ENCODE measurements around the gene GJB3.

Gene GJB3

GRCh38 chr1:34753163-34753562, 27.9 kb upstream of the GJB3 start:
- DNase-seq (ENCODE audit: low spot score) = no peak
- Histone ChIP-seq H3K4me3 (no peak overlapping the region), H3K27ac (no peak overlapping the region)
- no peak for TF ChIP-seq CTCF (IDR thresholded peaks at IDR 0.05)

- H3K27ac ChIP-seq = no peak within 1 kb of the TSS
- no peak for TF ChIP-seq CTCF (IDR thresholded peaks at IDR 0.05)
- DNase-seq (ENCODE audit: low spot score) = no peak
- no peak within 1 kb of the TSS for H3K4me3 ChIP-seq
Observed at GRCh38 chr1:34754964-34755637, 25.9 kb upstream of the GJB3 start, which contains the start of gene GJB5. Gene GJB5, plus strand, starts transcription at chr1:34755047. Its CDS starts 2,284 bp downstream, at chr1:34757331.

GRCh38 chr1:34755961-34756360, 25.1 kb upstream of the GJB3 start:
- Histone ChIP-seq H3K4me3 (no peak overlapping the region), H3K27ac (no peak overlapping the region)
- no peak for TF ChIP-seq CTCF (IDR thresholded peaks at IDR 0.05)
- no peak for DNase-seq (ENCODE audit: low spot score)

- DNase-seq (ENCODE audit: low spot score) = no peak
- Histone ChIP-seq H3K4me3 (no peak overlapping the region), H3K27ac (no peak overlapping the region)
- no peak for TF ChIP-seq CTCF (IDR thresholded peaks at IDR 0.05)
Observed at GRCh38 chr1:34757386-34757785, 23.6 kb upstream of the GJB3 start.

GRCh38 chr1:34758751-34759150, 22.3 kb upstream of the GJB3 start:
- DNase-seq (ENCODE audit: low spot score) = no peak
- no peak for TF ChIP-seq CTCF (IDR thresholded peaks at IDR 0.05)

GRCh38 chr1:34759503-34760357, 21.3 kb upstream of the GJB3 start, which contains the start of gene GJB4:
Gene GJB4, plus strand, starts transcription at chr1:34759740. Its CDS starts 1,515 bp downstream, at chr1:34761255.
- Histone ChIP-seq H3K4me3 (no peak within 1 kb of the TSS), H3K27ac (no peak within 1 kb of the TSS)
- TF ChIP-seq CTCF (IDR thresholded peaks at IDR 0.05) = no peak
- no peak for DNase-seq (ENCODE audit: low spot score)

More at GRCh38 chr1:34758751-34759150, 22.3 kb upstream of the GJB3 start:
- Histone ChIP-seq H3K27ac (no peak overlapping the region), H3K4me3 (no peak overlapping the region)

Measured in coronary artery (tissue), 2 donors.